HEK293 (cell line): ENCODE results near the gene MMP28.

Experiments used
- HOXA7 ChIP-seq: sonication (generic); formaldehyde crosslinking; IDR thresholded peaks from 2 replicates; pipeline ENCODE4 v1.8.1; 2022; ENCODE audit warnings: missing genetic modification reagents, borderline replicate concordance
- KLF1 ChIP-seq: fragments of 450-650 bp; formaldehyde crosslinking; IDR thresholded peaks from 2 replicates; pipeline ENCODE4 v1.5.1; 2016; ENCODE audit warnings: missing biosample characterization, missing genetic modification characterization
- KLF7 ChIP-seq: fragments of 450-650 bp; formaldehyde crosslinking; IDR thresholded peaks from 2 replicates; pipeline ENCODE4 v1.5.1; 2016; ENCODE audit warnings: missing biosample characterization, missing genetic modification characterization, borderline replicate concordance
- SALL2 ChIP-seq: fragments of 450-650 bp; formaldehyde crosslinking; IDR thresholded peaks from 2 replicates; pipeline ENCODE4 v1.5.0; 2017; ENCODE audit warnings: missing biosample characterization, mild to moderate bottlenecking, missing genetic modification characterization, borderline replicate concordance
- SCRT1 ChIP-seq: fragments of 450-650 bp; formaldehyde crosslinking; IDR thresholded peaks from 2 replicates; pipeline ENCODE4 v1.5.1; 2016; ENCODE audit warnings: missing biosample characterization, missing genetic modification characterization, borderline replicate concordance
- SETDB1 ChIP-seq: IDR thresholded peaks from one replicate; pipeline ENCODE4 v1.6.1; 2017; ENCODE audit warnings: mild to moderate bottlenecking, low read length, moderate library complexity, mixed read lengths; ENCODE audit not compliant: insufficient read length
- WT1 ChIP-seq: fragments of 450-650 bp; formaldehyde crosslinking; IDR thresholded peaks from 2 replicates; pipeline ENCODE4 v1.5.1; 2016; ENCODE audit warnings: missing biosample characterization, missing genetic modification characterization
- ZBTB7A ChIP-seq: fragments of 450-650 bp; formaldehyde crosslinking; IDR thresholded peaks from 2 replicates; pipeline ENCODE4 v1.5.1; 2016; ENCODE audit warnings: low read depth, missing biosample characterization, missing genetic modification characterization
- ZFHX2 ChIP-seq: fragments of 450-650 bp; formaldehyde crosslinking; conservative IDR thresholded peaks from 2 replicates; pipeline ENCODE4 v1.5.1; 2016; ENCODE audit warnings: missing biosample characterization, missing genetic modification characterization
- ZNF121 ChIP-seq: fragments of 450-650 bp; formaldehyde crosslinking; IDR thresholded peaks from 2 replicates; pipeline ENCODE4 v1.5.1; 2016; ENCODE audit warnings: missing biosample characterization, missing genetic modification characterization
- ZNF266 ChIP-seq: fragments of 450-650 bp; formaldehyde crosslinking; IDR thresholded peaks from 2 replicates; pipeline ENCODE4 v1.5.1; 2016; ENCODE audit warnings: missing biosample characterization, missing genetic modification characterization, low read depth
- ZNF600 ChIP-seq: fragments of 450-650 bp; formaldehyde crosslinking; IDR thresholded peaks from 2 replicates; pipeline ENCODE4 v1.5.1; 2016; ENCODE audit warnings: missing biosample characterization, missing genetic modification characterization
- ZNF660 ChIP-seq: fragments of 450-650 bp; IDR thresholded peaks from 2 replicates; pipeline ENCODE4 v1.5.1; 2018; ENCODE audit warnings: missing biosample characterization, mild to moderate bottlenecking, missing genetic modification characterization
- ZNF76 ChIP-seq: fragments of 450-650 bp; formaldehyde crosslinking; IDR thresholded peaks from 2 replicates; pipeline ENCODE4; 2016; ENCODE audit warnings: low read depth, missing biosample characterization, missing genetic modification characterization, borderline replicate concordance
- ZNF837 ChIP-seq: fragments of 450-650 bp; formaldehyde crosslinking; IDR thresholded peaks from 2 replicates; pipeline ENCODE4 v1.5.1; 2016; ENCODE audit warnings: missing biosample characterization, missing genetic modification characterization
- ZSCAN23 ChIP-seq: fragments of 450-650 bp; formaldehyde crosslinking; IDR thresholded peaks from 2 replicates; pipeline ENCODE4 v1.5.1; 2016; ENCODE audit warnings: missing biosample characterization, missing genetic modification characterization
- TF ChIP-seq, protein P1 (sequence below): fragments of 450-650 bp; formaldehyde crosslinking; IDR thresholded peaks from 2 replicates; pipeline ENCODE4 v1.5.0; 2017; ENCODE audit warnings: missing biosample characterization, missing genetic modification characterization, borderline replicate concordance
- TF ChIP-seq, protein P2 (sequence below): fragments of 450-650 bp; formaldehyde crosslinking; IDR thresholded peaks from 2 replicates; pipeline ENCODE4 v1.5.1; 2017; ENCODE audit warnings: missing biosample characterization, mild to moderate bottlenecking, missing genetic modification characterization, moderate library complexity
- TF ChIP-seq, protein P3 (sequence below): fragments of 450-650 bp; IDR thresholded peaks from 2 replicates; pipeline ENCODE4 v1.5.1; 2018; ENCODE audit warnings: missing biosample characterization, missing genetic modification characterization
- TF ChIP-seq, protein P4 (sequence below): fragments of 450-650 bp; formaldehyde crosslinking; IDR thresholded peaks from 2 replicates; pipeline ENCODE4 v1.5.1; 2017; ENCODE audit warnings: missing biosample characterization, missing genetic modification characterization
- TF ChIP-seq, protein P5 (sequence below): fragments of 450-650 bp; formaldehyde crosslinking; conservative IDR thresholded peaks from 2 replicates; pipeline ENCODE4 v1.5.1; 2016; ENCODE audit warnings: low read depth, missing biosample characterization, missing genetic modification characterization
- TF ChIP-seq, protein P6 (sequence below): fragments of 450-650 bp; formaldehyde crosslinking; IDR thresholded peaks from 2 replicates; pipeline ENCODE4 v1.5.1; 2016; ENCODE audit warnings: missing biosample characterization, missing genetic modification characterization
- TF ChIP-seq, protein P7 (sequence below): fragments of 450-650 bp; formaldehyde crosslinking; IDR thresholded peaks from 2 replicates; pipeline ENCODE4 v1.5.1; 2016; ENCODE audit warnings: missing biosample characterization, missing genetic modification characterization, borderline replicate concordance

Gene MMP28

DNA sequence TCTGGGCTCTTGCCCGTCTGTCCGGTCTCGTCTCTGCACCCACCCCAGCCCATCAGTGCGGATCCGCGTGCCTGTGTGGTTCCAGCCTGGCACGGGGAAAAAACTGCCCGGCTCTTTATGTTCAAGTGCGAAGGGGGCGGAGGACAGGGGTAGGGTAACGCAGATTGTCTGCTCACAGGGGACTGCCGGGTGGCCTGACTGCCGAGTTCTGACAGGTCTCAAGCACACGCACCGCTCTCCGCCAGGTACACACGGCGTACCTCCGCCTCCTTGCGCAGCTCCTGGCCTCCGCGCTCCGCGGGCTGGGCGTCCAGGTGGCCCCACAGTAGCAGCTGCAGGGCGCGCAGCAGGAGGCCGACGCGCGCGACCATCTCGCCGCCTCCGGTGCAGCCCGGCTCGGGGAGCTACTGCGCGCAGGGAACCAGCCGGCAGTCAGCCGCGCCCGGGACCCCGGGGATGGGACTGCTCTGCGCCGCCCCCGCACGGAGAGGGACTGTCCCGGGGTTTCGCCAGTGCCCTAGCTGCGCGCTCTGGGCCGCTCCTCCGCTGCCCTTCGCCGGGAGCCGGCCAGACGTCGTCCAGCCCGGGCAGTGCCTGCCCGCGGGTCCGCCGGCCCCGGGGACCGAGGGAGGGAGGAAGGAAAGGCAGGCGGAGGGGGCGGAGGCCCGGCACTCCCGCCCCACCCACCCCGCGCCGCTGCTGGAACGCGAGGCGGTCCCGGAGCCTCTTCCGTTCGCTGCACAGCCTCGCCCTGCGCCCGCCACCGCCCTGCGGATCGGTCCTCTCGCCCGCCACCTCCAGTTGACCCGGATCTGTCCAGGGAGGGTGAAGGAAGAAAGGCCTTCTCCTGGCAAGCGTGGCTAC, at the start of gene MMP28 (continued):
- TF ChIP-seq KLF7 (tag by site-specific recombination) (no peak), SETDB1 (no peak), ZBTB7A (tag by site-specific recombination) (no peak), WT1 (no peak), ZNF266 (tag by site-specific recombination) (no peak), ZNF76 (peak; percentile 47; the same call in 1 of the 2 replicates), ZSCAN23 (tag by site-specific recombination) (no peak), KLF1 (tag by site-specific recombination) (peak; percentile 56; the same call in 1 of the 2 replicates), HOXA7 (CRISPR knock-in tag) (no peak), SCRT1 (tag by site-specific recombination) (no peak), SALL2 (tag by site-specific recombination) (no peak), ZNF660 (no peak), ZNF837 (tag by site-specific recombination) (no peak), ZFHX2 (peak; percentile 79), ZNF600 (peak; percentile 63; the same call in 1 of the 2 replicates), ZNF121 (tag by site-specific recombination) (no peak)
- TF ChIP-seq, protein P1, sequence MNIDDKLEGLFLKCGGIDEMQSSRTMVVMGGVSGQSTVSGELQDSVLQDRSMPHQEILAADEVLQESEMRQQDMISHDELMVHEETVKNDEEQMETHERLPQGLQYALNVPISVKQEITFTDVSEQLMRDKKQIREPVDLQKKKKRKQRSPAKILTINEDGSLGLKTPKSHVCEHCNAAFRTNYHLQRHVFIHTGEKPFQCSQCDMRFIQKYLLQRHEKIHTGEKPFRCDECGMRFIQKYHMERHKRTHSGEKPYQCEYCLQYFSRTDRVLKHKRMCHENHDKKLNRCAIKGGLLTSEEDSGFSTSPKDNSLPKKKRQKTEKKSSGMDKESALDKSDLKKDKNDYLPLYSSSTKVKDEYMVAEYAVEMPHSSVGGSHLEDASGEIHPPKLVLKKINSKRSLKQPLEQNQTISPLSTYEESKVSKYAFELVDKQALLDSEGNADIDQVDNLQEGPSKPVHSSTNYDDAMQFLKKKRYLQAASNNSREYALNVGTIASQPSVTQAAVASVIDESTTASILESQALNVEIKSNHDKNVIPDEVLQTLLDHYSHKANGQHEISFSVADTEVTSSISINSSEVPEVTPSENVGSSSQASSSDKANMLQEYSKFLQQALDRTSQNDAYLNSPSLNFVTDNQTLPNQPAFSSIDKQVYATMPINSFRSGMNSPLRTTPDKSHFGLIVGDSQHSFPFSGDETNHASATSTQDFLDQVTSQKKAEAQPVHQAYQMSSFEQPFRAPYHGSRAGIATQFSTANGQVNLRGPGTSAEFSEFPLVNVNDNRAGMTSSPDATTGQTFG (tag by site-specific recombination), result no peak
- TF ChIP-seq, protein P2, sequence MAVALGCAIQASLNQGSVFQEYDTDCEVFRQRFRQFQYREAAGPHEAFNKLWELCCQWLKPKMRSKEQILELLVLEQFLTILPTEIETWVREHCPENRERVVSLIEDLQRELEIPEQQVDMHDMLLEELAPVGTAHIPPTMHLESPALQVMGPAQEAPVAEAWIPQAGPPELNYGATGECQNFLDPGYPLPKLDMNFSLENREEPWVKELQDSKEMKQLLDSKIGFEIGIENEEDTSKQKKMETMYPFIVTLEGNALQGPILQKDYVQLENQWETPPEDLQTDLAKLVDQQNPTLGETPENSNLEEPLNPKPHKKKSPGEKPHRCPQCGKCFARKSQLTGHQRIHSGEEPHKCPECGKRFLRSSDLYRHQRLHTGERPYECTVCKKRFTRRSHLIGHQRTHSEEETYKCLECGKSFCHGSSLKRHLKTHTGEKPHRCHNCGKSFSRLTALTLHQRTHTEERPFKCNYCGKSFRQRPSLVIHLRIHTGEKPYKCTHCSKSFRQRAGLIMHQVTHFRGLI, result 0 out of 2 replicates have a peak, but pooled peaks have one; percentile 26
- TF ChIP-seq, protein P3, sequence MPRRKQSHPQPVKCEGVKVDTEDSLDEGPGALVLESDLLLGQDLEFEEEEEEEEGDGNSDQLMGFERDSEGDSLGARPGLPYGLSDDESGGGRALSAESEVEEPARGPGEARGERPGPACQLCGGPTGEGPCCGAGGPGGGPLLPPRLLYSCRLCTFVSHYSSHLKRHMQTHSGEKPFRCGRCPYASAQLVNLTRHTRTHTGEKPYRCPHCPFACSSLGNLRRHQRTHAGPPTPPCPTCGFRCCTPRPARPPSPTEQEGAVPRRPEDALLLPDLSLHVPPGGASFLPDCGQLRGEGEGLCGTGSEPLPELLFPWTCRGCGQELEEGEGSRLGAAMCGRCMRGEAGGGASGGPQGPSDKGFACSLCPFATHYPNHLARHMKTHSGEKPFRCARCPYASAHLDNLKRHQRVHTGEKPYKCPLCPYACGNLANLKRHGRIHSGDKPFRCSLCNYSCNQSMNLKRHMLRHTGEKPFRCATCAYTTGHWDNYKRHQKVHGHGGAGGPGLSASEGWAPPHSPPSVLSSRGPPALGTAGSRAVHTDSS (tag by site-specific recombination), result no peak
- TF ChIP-seq, protein P4, sequence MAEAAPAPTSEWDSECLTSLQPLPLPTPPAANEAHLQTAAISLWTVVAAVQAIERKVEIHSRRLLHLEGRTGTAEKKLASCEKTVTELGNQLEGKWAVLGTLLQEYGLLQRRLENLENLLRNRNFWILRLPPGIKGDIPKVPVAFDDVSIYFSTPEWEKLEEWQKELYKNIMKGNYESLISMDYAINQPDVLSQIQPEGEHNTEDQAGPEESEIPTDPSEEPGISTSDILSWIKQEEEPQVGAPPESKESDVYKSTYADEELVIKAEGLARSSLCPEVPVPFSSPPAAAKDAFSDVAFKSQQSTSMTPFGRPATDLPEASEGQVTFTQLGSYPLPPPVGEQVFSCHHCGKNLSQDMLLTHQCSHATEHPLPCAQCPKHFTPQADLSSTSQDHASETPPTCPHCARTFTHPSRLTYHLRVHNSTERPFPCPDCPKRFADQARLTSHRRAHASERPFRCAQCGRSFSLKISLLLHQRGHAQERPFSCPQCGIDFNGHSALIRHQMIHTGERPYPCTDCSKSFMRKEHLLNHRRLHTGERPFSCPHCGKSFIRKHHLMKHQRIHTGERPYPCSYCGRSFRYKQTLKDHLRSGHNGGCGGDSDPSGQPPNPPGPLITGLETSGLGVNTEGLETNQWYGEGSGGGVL (tag by site-specific recombination), result peak; percentile 87
- TF ChIP-seq, protein P5, sequence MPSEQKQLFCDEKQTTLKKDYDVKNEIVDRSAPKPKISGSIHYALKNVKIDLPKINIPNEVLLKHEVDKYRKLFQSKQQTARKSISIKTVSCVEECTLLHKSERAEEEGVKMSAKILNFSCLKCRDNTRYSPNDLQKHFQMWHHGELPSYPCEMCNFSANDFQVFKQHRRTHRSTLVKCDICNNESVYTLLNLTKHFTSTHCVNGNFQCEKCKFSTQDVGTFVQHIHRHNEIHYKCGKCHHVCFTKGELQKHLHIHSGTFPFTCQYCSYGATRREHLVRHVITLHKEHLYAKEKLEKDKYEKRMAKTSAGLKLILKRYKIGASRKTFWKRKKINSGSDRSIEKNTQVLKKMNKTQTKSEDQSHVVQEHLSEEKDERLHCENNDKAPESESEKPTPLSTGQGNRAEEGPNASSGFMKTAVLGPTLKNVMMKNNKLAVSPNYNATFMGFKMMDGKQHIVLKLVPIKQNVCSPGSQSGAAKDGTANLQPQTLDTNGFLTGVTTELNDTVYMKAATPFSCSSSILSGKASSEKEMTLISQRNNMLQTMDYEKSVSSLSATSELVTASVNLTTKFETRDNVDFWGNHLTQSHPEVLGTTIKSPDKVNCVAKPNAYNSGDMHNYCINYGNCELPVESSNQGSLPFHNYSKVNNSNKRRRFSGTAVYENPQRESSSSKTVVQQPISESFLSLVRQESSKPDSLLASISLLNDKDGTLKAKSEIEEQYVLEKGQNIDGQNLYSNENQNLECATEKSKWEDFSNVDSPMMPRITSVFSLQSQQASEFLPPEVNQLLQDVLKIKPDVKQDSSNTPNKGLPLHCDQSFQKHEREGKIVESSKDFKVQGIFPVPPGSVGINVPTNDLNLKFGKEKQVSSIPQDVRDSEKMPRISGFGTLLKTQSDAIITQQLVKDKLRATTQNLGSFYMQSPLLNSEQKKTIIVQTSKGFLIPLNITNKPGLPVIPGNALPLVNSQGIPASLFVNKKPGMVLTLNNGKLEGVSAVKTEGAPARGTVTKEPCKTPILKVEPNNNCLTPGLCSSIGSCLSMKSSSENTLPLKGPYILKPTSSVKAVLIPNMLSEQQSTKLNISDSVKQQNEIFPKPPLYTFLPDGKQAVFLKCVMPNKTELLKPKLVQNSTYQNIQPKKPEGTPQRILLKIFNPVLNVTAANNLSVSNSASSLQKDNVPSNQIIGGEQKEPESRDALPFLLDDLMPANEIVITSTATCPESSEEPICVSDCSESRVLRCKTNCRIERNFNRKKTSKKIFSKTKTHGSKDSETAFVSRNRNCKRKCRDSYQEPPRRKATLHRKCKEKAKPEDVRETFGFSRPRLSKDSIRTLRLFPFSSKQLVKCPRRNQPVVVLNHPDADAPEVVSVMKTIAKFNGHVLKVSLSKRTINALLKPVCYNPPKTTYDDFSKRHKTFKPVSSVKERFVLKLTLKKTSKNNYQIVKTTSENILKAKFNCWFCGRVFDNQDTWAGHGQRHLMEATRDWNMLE (tag by site-specific recombination), result no peak
- TF ChIP-seq, protein P6, sequence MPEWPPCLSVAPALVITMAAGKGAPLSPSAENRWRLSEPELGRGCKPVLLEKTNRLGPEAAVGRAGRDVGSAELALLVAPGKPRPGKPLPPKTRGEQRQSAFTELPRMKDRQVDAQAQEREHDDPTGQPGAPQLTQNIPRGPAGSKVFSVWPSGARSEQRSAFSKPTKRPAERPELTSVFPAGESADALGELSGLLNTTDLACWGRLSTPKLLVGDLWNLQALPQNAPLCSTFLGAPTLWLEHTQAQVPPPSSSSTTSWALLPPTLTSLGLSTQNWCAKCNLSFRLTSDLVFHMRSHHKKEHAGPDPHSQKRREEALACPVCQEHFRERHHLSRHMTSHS (tag by site-specific recombination), result no peak
- TF ChIP-seq, protein P7, sequence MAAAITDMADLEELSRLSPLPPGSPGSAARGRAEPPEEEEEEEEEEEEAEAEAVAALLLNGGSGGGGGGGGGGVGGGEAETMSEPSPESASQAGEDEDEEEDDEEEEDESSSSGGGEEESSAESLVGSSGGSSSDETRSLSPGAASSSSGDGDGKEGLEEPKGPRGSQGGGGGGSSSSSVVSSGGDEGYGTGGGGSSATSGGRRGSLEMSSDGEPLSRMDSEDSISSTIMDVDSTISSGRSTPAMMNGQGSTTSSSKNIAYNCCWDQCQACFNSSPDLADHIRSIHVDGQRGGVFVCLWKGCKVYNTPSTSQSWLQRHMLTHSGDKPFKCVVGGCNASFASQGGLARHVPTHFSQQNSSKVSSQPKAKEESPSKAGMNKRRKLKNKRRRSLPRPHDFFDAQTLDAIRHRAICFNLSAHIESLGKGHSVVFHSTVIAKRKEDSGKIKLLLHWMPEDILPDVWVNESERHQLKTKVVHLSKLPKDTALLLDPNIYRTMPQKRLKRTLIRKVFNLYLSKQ (tag by site-specific recombination), result no peak
